HG03342 (cell line): ENCODE measurements around the gene ZBTB20.

Source experiments
- ATAC-seq: cut with Tn5 transposase; IDR thresholded peaks from one replicate; pipeline ENCODE4 v1.9.1; 2021; ENCODE audit warnings: mild to moderate bottlenecking, moderate library complexity; ENCODE audit not compliant: unreplicated experiment

ZBTB20 gene

DNA sequence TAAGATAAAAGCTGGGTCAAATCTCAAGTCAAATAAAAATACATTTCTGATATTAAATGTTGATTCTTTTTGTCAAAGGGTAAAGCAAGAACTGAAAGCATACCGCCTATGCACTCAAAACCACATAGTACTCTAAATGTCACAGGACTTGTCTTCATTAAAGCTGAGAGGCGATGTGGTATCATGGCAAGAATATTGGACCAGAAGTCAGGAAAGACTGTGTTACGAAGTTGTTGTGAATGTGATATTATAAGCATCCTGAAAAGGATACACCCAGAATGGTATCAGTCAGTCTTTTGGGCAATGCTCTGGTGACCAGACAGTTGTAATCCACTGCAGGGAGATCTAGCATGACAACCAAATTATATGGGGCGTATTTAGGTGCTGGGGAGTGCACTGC lies 819.4 kb downstream of the ZBTB20 start:
- ATAC-seq: no peak

GRCh38 chr3:114323546-114324254 lies 823.4 kb downstream of the ZBTB20 start:
- no peak for ATAC-seq

DNA sequence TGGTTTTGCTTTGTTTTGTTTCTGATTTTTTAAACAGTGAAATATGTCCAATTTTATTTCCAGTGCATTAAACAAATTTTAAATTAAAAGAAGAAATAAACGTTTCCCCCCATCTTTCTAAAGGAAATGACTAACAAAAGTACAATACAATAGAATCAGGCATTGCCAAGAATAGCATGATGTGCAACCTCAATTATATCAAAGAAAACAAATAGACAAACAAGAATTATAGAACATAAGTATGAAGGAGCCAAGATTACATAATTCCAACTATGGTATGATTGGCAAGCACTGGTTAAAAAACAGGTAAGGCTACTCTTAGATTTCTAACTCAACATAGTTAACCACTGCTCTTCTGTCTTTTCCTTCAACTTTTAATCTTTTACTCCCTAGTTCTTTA lies 826.8 kb downstream of the ZBTB20 start:
- no peak for ATAC-seq

DNA sequence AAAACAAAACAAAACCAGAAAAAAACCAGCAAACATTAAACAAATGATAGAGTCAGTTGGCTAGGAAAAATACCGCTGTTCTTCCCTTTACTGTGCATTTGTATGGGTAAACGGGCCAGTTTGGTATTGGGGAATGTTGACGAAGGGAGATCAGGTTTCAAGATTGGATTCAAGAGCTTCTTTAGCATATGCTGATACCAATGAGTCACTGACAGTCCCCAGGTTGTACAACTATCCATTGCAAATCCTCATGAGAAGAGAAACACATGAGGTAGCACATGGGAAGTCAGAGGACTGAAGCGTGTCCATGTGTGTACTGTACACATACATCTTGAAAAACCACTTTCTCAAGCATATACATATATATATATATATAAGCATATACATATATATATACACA lies 827.6 kb downstream of the ZBTB20 start:
- ATAC-seq: no peak

GRCh38 chr3:114318295-114318694 lies 828.8 kb downstream of the ZBTB20 start:
- ATAC-seq: no peak

- ATAC-seq: no peak
Observed at GRCh38 chr3:114314282-114314681, 832.8 kb downstream of the ZBTB20 start.

DNA sequence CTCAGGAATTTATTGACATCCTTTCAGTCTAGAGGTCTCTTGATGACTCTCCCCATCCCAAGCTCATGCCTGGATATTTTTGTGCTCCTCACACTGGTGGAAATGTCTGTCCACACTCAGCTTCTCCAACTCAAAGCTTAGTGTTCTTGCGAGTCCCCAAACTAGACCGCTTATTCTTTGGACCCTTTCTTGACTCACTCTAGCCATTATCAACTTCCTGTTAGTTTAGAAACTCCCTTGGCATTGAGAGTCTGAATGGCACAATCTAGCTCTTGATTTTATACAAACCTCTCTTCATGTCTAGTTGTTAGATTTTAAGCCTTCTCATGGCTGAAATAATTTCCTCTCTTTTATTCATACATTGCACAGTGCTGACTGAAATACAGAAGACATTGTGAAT lies 833.7 kb downstream of the ZBTB20 start:
- no peak for ATAC-seq

- ATAC-seq: no peak
Observed at GRCh38 chr3:114310695-114311094, 836.4 kb downstream of the ZBTB20 start.

GRCh38 chr3:114308830-114309229 lies 838.3 kb downstream of the ZBTB20 start:
- peak; percentile 73 for ATAC-seq

GRCh38 chr3:114308377-114308776 lies 838.7 kb downstream of the ZBTB20 start:
- ATAC-seq: peak; percentile 4

DNA sequence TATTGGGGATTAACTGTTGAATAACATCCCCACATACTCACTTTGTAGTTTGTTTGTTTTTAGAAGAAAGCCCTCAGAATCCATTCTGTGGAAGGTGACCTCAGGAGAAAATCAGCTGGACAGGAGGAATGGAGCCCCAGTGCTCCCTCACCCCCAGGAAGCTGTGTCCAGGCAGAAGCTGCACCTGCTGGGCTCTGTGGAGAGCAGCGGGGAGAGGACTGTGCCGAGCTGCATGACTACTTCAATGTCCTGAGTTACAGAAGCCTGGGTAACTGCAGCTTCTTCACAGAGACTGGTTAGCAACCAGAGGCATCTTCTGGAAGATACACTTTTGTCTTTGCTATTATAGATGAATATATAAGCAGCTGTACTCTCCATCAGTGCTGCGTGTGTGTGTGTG lies 839.3 kb downstream of the ZBTB20 start:
- no peak for ATAC-seq

GRCh38 chr3:114307222-114307830 lies 839.8 kb downstream of the ZBTB20 start:
- ATAC-seq: no peak

- ATAC-seq: no peak
Observed at GRCh38 chr3:114299941-114300624, 847.0 kb downstream of the ZBTB20 start.

DNA sequence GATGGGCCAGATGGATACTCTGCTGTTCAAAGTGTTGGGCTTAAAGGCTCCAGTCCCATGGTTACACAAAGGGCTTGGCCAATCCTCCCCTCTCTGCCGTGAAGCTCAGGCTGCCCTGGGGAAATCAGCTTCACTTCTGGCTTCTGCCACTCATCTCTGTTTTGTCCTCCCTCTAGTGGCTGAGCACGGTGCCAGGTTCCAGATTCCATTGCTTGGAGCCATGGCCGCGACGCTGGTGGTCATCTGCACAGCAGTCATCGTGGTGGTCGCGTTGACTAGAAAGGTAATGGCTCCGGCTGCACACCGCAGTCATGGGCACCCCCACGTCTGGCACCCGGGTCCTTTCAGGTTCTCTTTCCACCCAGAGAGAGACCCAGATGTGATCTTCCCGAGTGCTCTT lies 847.7 kb downstream of the ZBTB20 start:
- no peak for ATAC-seq

DNA sequence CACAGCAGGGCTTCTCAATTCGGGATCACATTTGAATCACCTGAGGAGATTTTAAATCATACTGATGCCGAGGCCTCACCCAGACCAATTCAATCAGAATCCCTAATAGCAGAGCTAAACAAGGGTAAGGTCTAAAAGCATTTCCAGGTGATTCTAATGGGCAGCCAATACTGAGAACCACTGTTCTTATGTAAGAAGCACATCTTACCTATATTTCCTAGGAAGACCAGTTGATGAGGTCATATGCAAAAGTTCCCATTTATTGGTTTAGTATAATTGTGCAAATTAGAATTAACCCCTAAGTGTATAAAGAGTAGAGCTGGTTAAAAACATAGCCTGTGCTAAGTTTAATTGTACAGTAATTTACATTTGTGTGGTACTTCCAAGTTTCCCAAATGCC lies 851.1 kb downstream of the ZBTB20 start:
- no peak for ATAC-seq

DNA sequence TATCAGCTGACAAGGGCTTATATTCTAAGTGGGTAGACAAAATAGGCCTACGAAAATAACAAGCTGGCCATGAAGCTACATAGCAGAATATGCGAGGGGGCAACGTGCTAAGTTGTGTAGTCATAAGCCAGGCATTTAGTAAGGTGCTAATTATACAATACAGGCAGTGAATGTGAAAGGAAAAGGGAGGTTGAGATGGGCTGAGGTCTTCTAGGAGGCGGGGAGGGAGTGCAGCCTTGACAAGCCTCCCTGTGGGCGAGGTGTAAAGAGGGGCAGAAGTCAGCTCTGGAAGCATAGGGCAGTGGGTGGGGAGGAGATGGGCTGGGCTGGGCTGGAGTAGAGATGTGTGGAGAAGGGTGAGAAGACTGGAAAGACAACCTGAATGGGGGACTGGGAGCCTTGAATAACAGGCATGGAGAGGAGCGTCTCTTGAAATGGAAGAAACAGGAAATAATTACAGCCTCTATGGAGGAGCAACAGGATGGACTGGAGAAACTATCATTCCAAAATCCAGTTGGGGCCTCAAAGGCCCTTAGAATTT lies 852.1 kb downstream of the ZBTB20 start:
- no peak for ATAC-seq

DNA sequence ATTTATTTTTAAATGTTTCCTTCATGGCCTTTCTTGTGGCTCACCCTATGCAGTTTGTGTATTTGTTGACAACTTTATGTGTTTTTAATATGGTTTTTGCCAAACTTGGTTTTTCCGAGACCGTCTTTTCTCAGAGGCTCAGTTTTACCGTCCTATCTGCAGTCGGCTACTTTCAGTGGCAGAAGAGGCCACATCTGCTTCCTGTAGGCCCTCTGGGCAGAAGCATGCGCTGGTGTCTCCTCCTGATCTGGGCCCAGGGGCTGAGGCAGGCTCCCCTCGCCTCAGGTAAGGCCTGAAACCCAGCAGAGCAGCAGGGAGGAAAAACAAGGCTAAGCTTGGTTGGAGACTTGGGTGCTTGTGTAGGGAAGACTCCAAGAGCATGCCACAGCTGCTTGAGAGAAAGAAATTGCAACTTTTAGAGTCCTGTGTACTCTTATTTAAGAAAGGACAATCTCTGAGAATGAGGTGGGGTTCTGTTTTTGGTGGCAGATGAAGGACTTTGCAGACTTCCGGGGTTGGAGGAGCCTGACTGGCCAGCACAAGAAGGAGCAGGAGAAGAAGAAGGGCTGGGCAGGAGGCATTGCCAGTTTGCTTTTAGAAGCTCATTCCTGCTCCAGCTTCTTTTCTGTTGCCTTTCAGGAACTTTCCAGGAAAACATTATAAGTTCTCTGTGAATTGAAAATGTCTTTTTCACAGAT lies 853.1 kb downstream of the ZBTB20 start, which contains the start of gene TIGIT:
TIGIT (plus strand) TSS at position 191 of the 698 bp plus-strand sequence; CDS start at position 225, 34 bp downstream.
- no peak for ATAC-seq

- ATAC-seq: peak; percentile 82
Observed at GRCh38 chr3:114290911-114291901, 855.9 kb downstream of the ZBTB20 start.

GRCh38 chr3:114286266-114286665 lies 860.8 kb downstream of the ZBTB20 start:
- ATAC-seq: no peak

- no peak for ATAC-seq
Observed at GRCh38 chr3:114285648-114286230, 861.3 kb downstream of the ZBTB20 start.
